ENCODE data around the gene COL28A1. TPM values are rescaled to one million over a fixed set of nuclear protein-coding genes. Genes with fewer than 3 reads are reported as not detected.

Gene COL28A1
- total RNA-seq, 1 experiment from 2014 or later: 2.2 TPM

DNA sequence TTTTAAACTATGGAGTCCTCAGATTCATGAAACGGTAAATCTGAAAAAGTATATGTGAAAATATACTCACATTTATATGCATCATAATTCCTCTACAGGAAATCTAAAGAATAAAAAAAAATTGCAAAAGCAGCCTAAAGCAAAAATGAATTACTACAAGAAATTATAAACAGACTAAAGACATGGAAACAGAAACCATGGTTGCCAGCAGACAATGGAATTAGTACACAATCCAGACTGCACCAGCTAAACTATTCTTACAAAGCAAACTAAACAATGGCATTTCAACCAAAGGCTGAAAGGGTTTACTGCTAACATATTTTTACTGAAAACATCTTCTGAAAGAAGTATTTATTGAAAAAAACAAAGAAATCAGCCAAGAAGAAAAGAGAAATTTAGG, 51.6 kb downstream of the COL28A1 start:
- Histone ChIP-seq H3F3A (ENCODE audit: insufficient read depth, low read depth) (no peaks in the 10 kb centered on the region), H3K79me2 (ENCODE audit: low read depth) (no peaks in the 10 kb centered on the region), H3K4me3 (no peak overlapping the region), H3K27me3 (ENCODE audit: insufficient read depth, low read depth) (no peaks in the 10 kb centered on the region), H4K20me1 (ENCODE audit: insufficient read depth) (no peaks in the 10 kb centered on the region), H3K27ac (no peak overlapping the region), H3K9me3 (ENCODE audit: insufficient read depth, low read depth) (peaks cover 24% of the 10 kb centered on the region), H3K9me2 (ENCODE audit: insufficient read depth) (no peaks in the 10 kb centered on the region), H3K4me1 (replicated peaks; ENCODE audit: insufficient read depth) (peaks cover 3% of the 10 kb centered on the region; the same call in 1 of the 2 replicates), H2AFZ (no peak overlapping the region), H3K36me3 (ENCODE audit: low read depth) (no peaks in the 10 kb centered on the region; the same call in 1 of the 2 replicates), H3K4me2 (no peak overlapping the region)
- ChIA-PET POLR2A (ENCODE audit: unreplicated experiment) (no interaction called here), CTCF (no interaction called here)
- BruUV-seq (replicated peaks): no TSS peak
- intact Hi-C loops (cut with micrococcal nuclease; ENCODE audit: unreplicated experiment): no loop called here
- DNase-seq: no peak
- TF ChIP-seq, protein P1, sequence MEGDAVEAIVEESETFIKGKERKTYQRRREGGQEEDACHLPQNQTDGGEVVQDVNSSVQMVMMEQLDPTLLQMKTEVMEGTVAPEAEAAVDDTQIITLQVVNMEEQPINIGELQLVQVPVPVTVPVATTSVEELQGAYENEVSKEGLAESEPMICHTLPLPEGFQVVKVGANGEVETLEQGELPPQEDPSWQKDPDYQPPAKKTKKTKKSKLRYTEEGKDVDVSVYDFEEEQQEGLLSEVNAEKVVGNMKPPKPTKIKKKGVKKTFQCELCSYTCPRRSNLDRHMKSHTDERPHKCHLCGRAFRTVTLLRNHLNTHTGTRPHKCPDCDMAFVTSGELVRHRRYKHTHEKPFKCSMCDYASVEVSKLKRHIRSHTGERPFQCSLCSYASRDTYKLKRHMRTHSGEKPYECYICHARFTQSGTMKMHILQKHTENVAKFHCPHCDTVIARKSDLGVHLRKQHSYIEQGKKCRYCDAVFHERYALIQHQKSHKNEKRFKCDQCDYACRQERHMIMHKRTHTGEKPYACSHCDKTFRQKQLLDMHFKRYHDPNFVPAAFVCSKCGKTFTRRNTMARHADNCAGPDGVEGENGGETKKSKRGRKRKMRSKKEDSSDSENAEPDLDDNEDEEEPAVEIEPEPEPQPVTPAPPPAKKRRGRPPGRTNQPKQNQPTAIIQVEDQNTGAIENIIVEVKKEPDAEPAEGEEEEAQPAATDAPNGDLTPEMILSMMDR (conservative IDR thresholded peaks at IDR 0.05): no peak
- no peak for TF ChIP-seq EZH2 (IDR thresholded peaks at IDR 0.05; ENCODE audit: low read depth)

DNA sequence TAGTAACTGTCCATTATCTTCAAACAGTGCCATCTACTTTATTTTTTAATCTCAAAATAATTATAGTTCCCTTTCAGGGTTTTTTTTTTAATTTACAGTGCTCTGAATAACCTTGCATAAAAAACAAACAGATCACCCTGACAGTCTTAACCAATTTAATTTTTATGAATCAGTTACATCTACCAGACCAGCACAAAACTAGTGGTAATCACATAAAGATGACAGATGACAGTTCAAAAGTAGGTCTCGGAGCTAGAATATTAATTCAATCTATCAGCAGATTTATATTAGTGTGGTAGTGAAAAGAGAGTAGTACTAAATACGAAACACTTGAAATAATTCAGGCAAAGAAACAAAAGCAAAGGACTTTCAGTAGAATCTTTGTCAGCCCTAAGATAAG, 53.9 kb downstream of the COL28A1 start:
- H3F3A ChIP-seq (ENCODE audit: insufficient read depth, low read depth): no peaks in the 10 kb centered on the region
- H3K4me1 ChIP-seq (replicated peaks; ENCODE audit: insufficient read depth): no peaks in the 10 kb centered on the region
- no peak overlapping the region for H2AFZ ChIP-seq
- POLR2A ChIA-PET (ENCODE audit: unreplicated experiment): no interaction called here
- intact Hi-C loops (cut with micrococcal nuclease; ENCODE audit: unreplicated experiment): no loop called here
- no peaks in the 10 kb centered on the region; the same call in 1 of the 2 replicates for H3K36me3 ChIP-seq (ENCODE audit: low read depth)
- no peak overlapping the region for H3K27ac ChIP-seq
- peaks cover 9% of the 10 kb centered on the region for H3K9me3 ChIP-seq (ENCODE audit: insufficient read depth, low read depth)
- H3K79me2 ChIP-seq (ENCODE audit: low read depth): no peaks in the 10 kb centered on the region
- TF ChIP-seq, protein P1 (conservative IDR thresholded peaks at IDR 0.05): no peak
- no peak for TF ChIP-seq EZH2 (IDR thresholded peaks at IDR 0.05; ENCODE audit: low read depth)
- H3K9me2 ChIP-seq (ENCODE audit: insufficient read depth): no peaks in the 10 kb centered on the region
- no peaks in the 10 kb centered on the region for H3K27me3 ChIP-seq (ENCODE audit: insufficient read depth, low read depth)
- no peak for DNase-seq
- CTCF ChIA-PET: no interaction called here
- no TSS peak for BruUV-seq (replicated peaks)
- H4K20me1 ChIP-seq (ENCODE audit: insufficient read depth): no peaks in the 10 kb centered on the region
- H3K4me2 ChIP-seq: no peak overlapping the region
- H3K4me3 ChIP-seq: no peak overlapping the region

DNA sequence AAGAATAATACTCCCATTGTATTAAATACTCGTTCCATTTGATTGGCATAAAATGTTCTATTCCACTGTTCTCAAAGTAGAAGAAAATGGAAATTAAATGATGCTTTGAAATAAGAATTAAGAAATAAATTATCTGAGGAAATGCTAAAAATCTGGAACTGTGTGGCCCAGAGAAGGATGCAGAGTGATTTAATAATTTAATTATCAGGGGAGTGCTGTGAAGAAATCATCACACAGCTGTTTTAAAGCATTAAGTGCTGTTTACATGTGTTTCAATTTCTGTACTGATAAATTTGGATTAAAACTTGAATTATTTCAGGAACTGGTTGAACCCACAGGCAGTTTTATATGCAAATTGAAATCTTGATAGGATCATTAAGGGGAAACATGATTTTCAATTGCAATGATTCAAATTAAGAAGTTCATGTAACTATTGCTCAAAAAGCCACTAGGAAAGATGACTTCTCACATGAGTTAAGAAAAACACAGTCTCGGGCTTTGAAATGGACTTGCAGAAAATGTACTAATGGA, 56.3 kb downstream of the COL28A1 start:
- peaks cover 5% of the 10 kb centered on the region; the same call in 1 of the 2 replicates for H3K9me3 ChIP-seq (ENCODE audit: insufficient read depth, low read depth)
- H3K27me3 ChIP-seq (ENCODE audit: insufficient read depth, low read depth): no peaks in the 10 kb centered on the region
- no TSS peak for BruUV-seq (replicated peaks)
- no peaks in the 10 kb centered on the region for H3K79me2 ChIP-seq (ENCODE audit: low read depth)
- intact Hi-C loops (cut with micrococcal nuclease; ENCODE audit: unreplicated experiment): no loop called here
- ChIA-PET POLR2A (ENCODE audit: unreplicated experiment) (no interaction called here), CTCF (no interaction called here)
- TF ChIP-seq, protein P1 (conservative IDR thresholded peaks at IDR 0.05): no peak
- TF ChIP-seq EZH2 (IDR thresholded peaks at IDR 0.05; ENCODE audit: low read depth): no peak
- H3K27ac ChIP-seq: no peak overlapping the region
- H3K4me1 ChIP-seq (replicated peaks; ENCODE audit: insufficient read depth): no peaks in the 10 kb centered on the region
- no peaks in the 10 kb centered on the region for H4K20me1 ChIP-seq (ENCODE audit: insufficient read depth)
- no peak for DNase-seq
- no peak overlapping the region for H3K4me3 ChIP-seq
- H2AFZ ChIP-seq: no peak overlapping the region
- H3K4me2 ChIP-seq: no peak overlapping the region
- H3F3A ChIP-seq (ENCODE audit: insufficient read depth, low read depth): 0 out of 2 replicates have a peak, but pooled peaks cover 3% of the 10 kb centered on the region
- H3K9me2 ChIP-seq (ENCODE audit: insufficient read depth): no peaks in the 10 kb centered on the region; the same call in 1 of the 2 replicates
- no peaks in the 10 kb centered on the region; the same call in 1 of the 2 replicates for H3K36me3 ChIP-seq (ENCODE audit: low read depth)
